ENCODE measurements around the gene VSIG10L2.
"Not testable (repeated sequence)": the region's sequence is repeated elsewhere in the genome, so short reads cannot be mapped to it uniquely, and the experiment has no call there.

The VSIG10L2 gene

GRCh38 chr11:125945797-125946520 lies at the start of gene VSIG10L2:
Gene VSIG10L2 (plus strand): TSS chr11:125946044. CDS start chr11:125946056, 12 bp downstream.
- no peak for DNase-seq (ENCODE audit: low spot score)

DNA sequence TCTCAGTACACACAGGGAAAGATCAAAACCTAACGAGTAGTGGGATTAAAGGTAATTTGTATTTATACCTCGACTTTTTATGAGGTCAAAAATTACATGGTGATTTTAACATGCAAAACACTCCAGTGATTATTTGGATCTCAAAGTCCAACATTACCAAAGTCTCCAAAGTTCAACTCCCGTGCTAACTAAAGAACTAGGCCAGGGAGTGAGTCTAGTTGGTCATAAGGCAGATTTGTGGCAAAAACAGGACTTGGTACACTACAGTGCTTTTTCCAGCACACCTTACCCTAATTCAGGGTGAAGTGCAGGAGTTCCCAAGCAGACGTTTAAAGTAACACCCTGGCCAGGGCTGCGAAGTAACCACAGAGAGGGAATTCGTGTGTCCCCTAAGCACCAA lies 44.0 kb upstream of the VSIG10L2 start:
- no peak for DNase-seq (ENCODE audit: low spot score)

DNA sequence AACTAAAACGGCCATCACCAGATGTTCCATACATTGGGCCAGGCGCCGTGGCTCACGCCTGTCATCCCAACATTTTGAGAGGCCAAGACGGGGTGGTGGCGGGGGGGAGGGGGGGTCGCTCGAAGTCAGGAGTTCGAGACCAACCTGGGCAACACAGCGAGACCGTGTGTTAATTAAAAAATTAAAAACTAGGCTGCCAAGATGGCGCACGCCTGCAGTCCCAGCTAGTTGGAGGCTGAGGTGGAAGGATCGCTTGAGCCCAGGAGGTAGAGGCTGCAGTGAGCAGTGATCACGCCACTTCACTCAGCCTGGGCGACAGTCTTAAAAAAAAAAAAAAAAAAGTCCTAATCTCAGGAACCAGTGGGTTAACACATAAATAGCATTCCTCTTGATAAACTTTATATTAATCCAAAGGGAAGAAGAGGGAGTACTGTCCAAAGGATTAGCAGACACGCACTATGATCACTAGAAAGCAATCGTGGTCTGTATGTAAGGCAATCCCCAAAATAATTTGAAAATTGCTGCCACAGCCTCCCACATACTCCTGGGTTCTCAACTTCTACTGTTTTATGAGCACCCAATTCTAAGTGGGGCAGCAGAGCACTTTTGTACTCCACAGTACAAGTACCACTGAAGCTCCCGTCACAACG lies 43.4 kb upstream of the VSIG10L2 start:
- no peak for DNase-seq (ENCODE audit: low spot score)

DNA sequence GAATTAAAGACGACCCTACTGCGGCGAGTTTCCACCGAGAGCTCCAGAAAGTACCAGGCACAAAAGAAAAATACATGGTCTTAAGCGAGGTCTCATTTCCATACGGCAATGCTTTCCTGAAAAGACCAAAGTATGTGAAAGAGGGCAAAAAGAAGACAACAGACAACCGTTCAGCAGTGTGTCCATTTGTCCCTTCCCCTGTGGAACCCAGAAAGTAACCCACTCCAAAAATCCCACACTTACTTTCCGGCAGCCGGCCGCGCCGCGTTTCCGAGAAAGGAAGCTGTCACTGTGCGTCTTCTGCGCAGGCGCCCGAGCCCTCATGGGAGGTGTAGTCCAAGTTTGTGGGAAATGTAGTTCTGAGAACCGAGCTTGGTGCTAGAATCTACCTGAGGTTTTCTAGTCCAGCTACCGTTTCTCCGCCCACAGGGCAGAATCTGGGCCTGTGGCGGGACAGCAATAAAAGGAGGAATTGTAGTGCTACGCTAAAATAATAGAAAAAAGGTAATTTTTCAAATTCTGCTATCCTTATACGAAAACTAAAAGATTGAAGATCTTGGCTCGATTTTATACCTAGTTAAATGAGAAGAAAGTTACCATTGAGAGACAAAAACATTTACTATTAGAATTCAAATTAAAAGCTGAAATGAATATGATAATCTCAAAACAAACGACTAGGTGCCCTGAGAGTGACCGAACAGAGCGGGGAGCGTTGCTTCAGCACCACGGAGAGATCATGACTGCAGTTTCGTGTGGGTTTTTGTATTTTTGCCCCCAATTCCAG lies 42.7 kb upstream of the VSIG10L2 start, which contains the start of gene PUS3:
TSS of gene PUS3 (minus strand) at position 280 of the 784 bp plus-strand sequence. CDS start 6,922 bp downstream, outside the sequence.
- peak; percentile 96 for DNase-seq (ENCODE audit: low spot score)

- peak; percentile 65 for DNase-seq (ENCODE audit: low spot score)
Measured at GRCh38 chr11:125903711-125904659, 41.9 kb upstream of the VSIG10L2 start, which contains the start of gene DDX25. Gene DDX25 (plus strand): TSS chr11:125904508. CDS start chr11:125904518, 10 bp downstream.

DNA sequence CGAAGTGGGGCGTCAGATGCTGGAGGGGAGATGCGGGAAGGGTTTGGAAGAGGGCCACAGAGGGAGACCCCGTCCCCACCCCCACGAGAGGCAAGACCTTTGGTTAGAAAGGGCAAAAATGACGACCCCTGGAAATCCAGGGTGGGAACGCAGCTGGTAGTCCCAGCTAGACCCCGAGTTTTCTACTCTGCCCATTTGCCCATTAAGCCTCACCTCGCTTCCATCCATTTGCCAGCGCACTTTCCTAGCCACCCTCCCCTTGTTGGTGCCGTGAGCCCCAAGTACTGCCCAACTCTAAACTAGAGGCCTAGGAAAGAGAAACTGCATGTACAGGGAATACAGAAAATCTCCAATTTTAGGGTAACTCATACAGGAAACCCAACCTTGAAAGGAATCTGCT lies 41.2 kb upstream of the VSIG10L2 start:
- no peak for DNase-seq (ENCODE audit: low spot score)

- DNase-seq (ENCODE audit: low spot score), result peak; percentile 5
Measured at GRCh38 chr11:125910226-125910849, 35.5 kb upstream of the VSIG10L2 start.

DNA sequence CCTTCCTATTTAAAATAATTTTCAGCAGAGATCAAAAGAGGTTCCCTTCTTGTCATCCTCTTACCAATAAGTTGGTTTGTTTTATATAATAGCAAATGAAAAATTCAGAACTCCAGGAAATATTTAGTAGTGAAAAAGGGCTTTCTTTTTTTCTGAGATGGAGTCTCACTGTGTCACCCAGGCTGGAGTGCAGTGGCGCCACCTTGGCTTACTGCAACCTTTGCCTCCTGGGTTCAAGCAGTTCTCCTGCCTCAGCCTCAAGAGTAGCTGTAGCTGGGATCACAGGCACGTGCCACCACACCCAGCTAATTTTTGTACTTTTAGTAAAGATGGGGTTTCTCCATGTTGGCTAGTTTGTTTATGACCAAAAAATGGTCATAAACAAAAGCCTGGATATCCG lies 31.2 kb upstream of the VSIG10L2 start:
- not testable (repeated sequence) for DNase-seq (ENCODE audit: low spot score)

GRCh38 chr11:125916683-125917347 lies 29.0 kb upstream of the VSIG10L2 start:
- DNase-seq (ENCODE audit: low spot score), result no peak

GRCh38 chr11:125918140-125918840 lies 27.6 kb upstream of the VSIG10L2 start:
- no peak for DNase-seq (ENCODE audit: low spot score)

GRCh38 chr11:125921042-125921441 lies 24.8 kb upstream of the VSIG10L2 start:
- DNase-seq (ENCODE audit: low spot score), result no peak

- no peak for DNase-seq (ENCODE audit: low spot score)
Measured at GRCh38 chr11:125922156-125922555, 23.7 kb upstream of the VSIG10L2 start.

GRCh38 chr11:125923012-125923579 lies 22.7 kb upstream of the VSIG10L2 start:
- DNase-seq (ENCODE audit: low spot score), result peak; percentile 92

GRCh38 chr11:125923633-125924032 lies 22.2 kb upstream of the VSIG10L2 start:
- DNase-seq (ENCODE audit: low spot score), result no peak

GRCh38 chr11:125924384-125925007 lies 21.3 kb upstream of the VSIG10L2 start:
- DNase-seq (ENCODE audit: low spot score), result no peak

GRCh38 chr11:125925247-125925740 lies 20.6 kb upstream of the VSIG10L2 start:
- no peak for DNase-seq (ENCODE audit: low spot score)

- DNase-seq (ENCODE audit: low spot score), result no peak
Measured at GRCh38 chr11:125925804-125926203, 20.0 kb upstream of the VSIG10L2 start.

DNA sequence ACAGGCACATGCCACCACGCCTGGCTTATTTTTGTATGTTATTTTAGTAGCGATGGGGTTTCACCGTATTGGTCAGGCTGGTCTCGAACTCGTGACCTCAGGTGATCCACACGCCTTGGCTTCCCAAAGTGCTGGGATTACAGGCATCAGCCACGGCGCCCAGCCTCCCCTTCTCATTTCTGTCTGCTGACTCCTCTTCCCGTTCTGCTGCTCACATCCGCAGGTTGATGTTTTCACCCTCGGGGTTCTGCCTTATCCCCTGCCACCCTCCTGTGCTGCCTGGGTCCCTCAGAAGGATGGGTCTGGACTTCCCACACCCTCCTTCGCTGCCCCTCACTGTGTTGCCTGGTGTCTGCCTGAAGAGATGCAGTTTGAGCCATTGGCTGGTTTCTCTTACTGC lies 19.2 kb upstream of the VSIG10L2 start:
- DNase-seq (ENCODE audit: low spot score), result no peak
